GM21515 (cell line): Measurements from ENCODE around the gene STAB2.
"Not testable (repeated sequence)": the region's sequence is repeated elsewhere in the genome, so short reads cannot be mapped to it uniquely, and the experiment has no call there.

Experiments used
- ATAC-seq: cut with Tn5 transposase; IDR thresholded peaks from one replicate; pipeline ENCODE4 v1.9.1; 2021; ENCODE audit not compliant: unreplicated experiment

STAB2 gene

DNA sequence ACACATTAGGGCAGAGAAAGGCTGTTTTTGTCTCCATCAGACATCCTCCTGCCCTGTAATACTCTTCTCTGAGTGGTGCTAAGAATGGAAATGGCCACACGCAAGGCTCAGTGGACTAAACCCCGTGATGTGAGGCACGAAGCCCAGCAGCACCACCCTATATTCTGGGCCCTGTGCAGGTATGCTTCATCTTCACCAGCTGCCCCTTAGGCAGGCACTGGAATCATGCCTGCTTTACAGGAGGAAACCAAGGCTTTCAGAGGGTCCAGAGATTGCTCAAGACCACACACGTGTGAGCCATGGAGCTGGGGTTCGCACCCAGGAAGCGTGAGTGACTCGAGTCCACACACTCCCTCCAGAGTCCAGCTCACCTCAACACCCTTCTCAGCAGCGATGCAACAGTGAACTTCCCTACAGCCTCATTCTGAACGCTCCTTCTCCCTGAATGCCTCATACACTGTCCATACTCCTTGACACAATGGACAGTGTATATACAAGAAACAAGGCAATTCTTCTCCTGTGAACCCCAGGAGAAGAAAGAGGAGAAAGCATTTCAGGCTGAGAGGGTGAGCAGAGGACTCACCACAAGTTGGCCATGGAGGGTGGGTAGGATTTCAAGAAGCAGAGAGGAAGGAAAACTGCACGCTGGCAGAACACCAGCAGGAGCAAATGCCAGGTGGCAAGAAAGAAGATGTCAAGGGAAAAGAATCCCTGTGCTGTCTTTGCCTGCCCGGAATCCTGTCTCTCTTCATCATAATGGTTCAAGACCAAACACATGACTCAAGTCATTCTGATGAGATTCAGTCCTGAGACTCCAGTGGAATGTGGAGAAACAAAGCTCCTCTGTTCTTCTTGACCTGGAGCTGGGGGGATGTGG lies 214.9 kb downstream of the STAB2 start:
- ATAC-seq = no peak

DNA sequence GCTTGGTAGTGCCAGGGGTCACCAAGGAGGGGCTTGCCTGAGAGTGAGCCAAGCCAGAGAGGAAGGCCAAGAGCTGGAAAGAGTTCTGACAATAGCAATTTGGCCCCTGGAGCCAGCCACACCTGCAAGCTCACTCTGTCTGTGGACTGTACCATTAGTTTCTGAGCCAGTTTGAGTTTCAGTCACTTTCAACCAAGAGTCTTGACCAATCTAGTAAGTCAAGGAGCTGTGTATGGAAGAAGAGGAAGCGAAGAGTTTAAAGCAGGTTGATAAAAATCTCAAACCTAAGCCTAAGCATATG lies 215.5 kb downstream of the STAB2 start:
- ATAC-seq = no peak

DNA sequence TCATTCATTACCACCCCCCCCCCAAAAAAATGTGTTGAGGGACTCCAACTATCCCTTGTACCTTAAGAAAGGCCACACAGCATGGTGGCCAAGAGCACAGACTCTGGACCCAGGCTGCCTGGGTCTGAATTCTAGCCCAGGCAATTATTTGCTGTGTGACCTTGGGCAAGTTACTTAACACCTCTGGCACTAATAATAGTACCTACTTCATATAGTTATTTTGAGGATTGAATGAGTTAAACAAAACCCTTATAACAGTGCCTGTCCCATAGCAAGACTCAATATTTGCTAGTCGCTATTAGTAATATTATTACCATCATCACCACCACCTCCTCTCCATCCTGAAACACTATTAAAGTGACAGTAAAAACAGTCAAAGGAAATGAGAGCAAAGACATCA lies 216.8 kb downstream of the STAB2 start:
- ATAC-seq = no peak

DNA sequence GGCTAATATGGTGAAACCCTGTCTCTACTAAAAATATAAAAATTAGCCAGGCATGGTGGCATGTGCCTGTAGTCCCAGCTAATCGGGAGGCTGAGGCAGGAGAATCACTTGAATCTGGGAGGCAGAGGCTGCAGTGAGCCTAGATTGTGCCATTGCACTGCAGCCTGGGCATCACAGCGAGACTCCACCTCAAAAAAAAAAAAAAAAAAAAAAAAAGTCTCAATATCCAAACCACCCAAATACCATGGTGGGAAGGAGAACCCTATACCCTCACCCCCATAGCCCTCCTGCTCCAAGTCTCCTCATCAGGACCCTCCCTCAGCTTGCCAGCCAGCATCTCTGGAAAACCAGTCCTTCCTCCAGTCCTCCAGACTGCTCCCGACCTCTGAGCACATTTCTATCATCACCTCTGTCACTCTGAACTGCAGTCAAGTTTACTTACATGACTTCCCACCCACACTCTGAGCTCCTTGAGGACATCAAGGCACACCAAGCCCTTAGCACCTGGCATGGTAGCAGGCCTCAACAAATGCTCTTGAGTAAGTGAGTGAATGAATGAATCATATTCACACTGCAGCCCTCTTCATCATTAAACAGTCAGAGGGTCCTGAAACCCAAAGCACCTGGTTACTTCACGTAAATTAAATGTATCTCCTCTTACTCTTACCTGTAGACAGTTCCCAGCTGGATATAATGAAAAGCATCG lies 218.7 kb downstream of the STAB2 start:
- ATAC-seq = no peak

DNA sequence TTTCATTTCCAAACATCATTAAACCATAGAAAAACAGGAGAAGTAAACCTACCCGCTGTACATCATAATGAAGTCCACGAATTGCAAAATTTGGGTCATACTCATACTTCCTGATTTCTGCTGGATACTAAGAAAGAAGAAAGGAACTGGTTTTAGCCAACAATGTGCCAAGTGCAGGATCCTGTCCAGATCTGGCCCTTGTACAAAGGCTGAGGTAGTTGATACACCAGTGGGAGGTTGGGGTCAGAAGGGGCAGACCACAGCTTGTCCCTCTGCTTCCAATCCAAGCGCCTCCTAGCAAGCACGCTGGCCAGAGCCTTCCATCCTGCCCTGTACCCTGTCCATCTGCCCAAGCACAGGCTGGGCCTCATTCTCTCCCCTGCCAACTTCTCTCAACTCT lies 219.7 kb downstream of the STAB2 start:
- no peak for ATAC-seq

DNA sequence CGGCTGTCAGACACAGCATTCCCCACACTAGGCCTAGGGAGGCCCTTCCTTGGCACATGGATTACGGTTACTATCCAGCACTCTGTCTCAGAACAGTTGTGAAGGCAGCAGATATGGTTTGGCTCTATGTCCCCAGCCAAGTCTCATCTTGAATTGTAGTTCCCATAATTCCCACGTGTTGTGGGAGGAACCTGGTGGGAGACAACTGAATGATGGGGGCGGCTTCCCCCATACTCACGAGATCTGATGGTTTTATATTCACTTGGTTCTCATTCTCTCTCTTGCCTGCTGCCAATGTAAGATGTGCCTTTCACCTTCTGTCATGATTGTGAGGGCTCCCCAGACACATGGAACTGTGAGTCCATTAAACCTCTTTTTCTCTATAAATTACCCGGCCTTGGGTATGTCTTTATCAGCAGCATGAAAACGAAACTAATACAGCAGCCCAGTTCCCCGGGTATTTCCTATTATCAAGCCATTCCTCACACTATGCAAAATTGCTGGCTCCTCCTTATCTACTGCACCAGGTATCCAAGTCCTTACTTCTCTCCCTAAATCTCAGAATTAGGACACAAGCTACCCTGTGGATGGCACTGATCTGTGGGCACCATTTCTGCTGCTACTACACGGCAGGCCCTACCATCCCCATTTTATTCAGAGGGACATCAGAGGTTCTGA lies 220.6 kb downstream of the STAB2 start:
- no peak for ATAC-seq

DNA sequence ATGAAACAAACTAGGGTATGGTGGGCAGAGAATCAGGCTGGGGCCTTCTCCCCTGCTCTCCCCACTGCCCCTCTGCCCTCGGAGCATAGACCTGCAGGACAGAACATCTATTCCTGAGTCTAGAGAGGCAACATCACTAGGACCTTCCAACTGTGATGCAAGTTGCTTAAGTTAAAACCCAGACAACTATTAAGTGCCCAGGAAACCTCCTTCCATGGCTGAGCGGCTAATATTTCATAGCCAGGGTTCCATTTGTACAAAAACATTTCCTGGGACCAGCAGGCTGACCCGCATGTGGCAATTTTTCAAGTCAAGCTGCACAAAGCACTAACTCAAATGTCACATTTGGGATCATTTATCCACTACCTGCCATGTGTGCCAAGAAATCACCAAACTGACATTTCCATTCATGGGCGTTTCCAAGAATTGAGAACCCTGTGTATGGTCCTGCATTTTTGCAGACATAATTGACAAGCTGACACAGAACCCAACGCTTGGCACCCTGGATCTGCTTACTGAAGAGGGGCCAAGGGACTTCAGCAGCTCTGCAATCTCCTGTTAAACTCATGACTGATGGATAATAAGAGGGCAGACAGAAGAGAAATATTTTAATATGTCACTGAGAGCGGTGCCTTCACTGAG lies 221.3 kb downstream of the STAB2 start:
- ATAC-seq = no peak

DNA sequence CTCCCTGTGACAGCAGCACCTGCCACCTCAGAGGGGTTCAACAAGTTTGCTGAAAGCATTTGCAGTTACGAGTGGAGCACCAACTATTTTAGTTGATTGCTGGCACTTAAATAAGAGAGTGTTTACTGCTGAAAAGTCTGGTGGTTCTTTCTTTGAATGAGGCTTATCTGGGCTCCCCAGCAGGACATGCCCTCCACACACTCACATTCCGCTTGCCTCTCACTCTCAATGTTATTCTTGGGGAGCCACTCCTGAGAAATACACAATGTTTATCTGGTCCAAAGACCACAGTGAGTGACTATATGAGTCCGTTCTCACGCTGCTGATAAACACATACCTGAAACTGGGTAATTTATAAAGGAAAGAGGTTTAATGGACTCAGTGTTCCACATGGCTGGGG lies 222.1 kb downstream of the STAB2 start:
- ATAC-seq = no peak

DNA sequence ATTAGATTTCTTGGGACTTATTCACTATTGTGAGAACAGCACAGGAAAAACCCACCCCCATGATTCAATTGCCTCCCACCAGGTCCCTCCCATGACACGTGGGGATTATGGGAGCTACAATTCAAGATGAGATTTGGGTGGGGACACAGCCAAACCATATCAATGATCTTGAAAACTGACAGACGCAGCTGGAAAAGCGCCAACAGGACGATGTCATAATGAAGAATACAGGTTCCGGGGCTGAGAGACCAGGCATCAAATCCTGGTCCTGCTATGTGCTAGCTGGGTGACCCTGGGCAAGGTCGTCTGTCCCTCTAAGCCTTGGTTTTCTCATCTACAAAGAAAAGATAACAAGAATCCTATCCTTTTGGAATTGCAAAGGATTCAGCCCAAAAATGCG lies 222.6 kb downstream of the STAB2 start:
- ATAC-seq = not testable (repeated sequence)

DNA sequence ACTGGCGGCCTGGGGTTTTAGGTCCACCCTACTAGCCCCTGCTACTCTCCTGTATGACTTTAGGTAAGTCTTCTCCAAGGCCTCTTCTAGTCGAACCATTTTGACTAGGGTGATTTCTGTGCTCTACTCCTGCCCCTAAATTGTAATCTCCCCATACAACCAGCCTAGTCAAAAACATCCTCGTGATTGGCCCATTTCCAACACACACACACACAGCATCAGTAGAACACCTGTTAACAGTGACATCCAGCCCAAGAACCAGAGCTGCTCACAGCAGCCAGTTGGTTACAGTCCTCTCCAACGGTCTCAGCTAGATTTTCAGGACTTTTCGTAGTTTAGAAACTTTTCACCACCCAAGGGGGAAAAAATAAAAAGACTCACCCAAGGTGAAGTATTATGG lies 223.0 kb downstream of the STAB2 start:
- no peak for ATAC-seq

DNA sequence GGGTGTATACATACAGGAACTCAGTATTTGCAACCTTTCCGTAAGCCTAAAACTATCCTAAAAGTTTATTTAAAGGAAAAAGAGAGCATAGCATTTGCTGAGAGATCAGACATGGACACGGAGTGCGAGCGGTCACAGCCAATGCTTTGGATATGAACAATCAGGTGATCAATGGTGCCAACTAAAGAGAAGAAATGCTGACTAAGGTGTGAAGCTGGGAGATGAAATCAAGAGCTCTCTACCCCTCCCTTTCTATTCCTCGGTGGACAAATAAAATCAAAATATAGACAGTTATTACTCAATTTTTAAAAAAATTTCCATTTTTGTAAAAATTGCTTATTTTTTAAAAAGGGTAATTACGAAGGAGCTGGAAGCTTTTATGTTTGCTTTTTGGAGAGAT lies 224.7 kb downstream of the STAB2 start:
- ATAC-seq = no peak

DNA sequence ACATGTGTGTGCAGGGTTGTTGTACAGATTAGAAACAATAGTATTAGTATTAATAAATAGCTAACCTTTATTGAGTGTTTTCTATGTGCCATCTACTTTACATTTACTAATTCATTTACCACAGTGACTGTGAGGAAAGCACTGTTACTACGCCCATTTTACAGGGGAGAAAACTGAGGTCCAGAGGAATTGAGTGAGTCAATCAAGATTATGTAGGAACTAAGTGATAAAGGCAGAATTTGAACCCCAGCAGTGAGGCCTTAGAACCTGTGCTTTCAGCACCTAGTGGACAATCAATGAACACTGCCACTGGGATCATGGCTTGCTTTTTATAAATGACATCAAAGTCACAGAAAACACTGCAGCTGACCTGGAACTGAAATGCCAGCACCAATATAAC lies 225.7 kb downstream of the STAB2 start:
- no peak for ATAC-seq

DNA sequence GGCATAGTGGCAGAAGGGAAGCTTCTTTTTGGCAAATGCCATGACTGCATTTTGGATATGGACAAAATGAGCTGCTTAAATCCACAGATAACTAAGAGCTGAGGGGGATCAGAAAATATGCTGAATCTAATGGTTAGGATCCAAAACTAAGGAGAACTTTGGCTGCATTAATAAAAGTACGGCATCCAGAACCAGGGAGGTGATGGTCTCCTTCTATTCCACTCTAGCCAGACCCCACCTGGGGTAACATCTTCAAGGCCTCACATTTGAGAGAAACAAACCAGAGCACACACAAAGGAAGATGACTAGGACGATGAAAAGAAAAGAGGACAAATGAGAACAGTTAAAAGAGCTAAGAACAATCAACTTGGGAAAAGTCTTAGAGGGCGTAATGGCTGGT lies 226.4 kb downstream of the STAB2 start:
- ATAC-seq = no peak

DNA sequence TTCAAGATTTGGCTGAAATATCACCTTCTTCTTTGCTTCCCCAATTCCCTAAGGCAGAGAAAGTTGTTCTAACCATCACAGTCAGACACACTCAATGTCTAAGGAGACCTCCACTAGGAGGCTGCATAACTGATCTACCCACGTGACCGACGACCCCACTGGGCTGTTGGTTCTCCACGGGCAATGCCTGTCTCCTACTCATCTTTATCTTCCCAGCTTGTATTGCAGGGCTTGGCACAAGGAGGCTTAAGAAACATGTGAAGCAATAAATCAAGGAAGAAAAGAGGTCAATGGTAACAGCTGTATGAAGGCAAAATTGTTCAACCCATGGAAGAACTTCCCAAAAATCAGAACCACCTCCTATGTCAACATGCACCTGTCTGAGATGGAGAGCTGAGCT lies 226.9 kb downstream of the STAB2 start:
- ATAC-seq = no peak

DNA sequence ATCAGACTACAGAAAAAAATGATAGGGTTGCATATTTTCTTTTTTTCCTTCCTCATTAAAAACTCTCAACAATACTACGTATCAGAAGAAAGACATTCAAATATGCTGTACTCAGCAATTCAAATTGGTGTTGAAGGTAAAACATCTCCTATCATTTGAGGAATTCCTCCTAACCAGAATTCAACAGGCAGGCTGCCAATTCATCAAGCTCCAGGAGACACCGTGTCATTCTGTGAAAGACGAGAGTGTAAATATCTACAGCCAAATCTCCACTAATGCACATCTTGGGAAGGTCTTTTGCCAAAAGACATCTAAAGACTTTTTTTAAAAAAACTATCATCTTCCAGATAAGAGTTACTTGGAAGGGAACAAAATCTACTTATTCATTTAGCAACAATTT lies 227.4 kb downstream of the STAB2 start:
- no peak for ATAC-seq
